ENCODE results near the gene PCDHGC4. TPM values are rescaled to one million over a fixed set of nuclear protein-coding genes. Genes with fewer than 3 reads are reported as not detected.

The PCDHGC4 gene
- total RNA-seq, 2 donors from 2014 or later = 0.35 to 0.64 TPM

GRCh38 chr5:141485321-141486055 is 658 bp downstream of the PCDHGC4 start:
- Histone ChIP-seq H3K36me3 (no peaks in the 10 kb centered on the region), H3K27ac (no peak overlapping the region), H3K4me3 (peak overlapping the region; percentile 32), H3K9ac (ENCODE audit: low read depth in 2 of 2, low read length in 2 of 2) (no peak overlapping the region), H3K4me1 (peaks cover 3% of the 10 kb centered on the region), H3K27me3 (peaks cover 8% of the 10 kb centered on the region), H3K9me3 (no peaks in the 10 kb centered on the region)
- no peak for DNase-seq
- TF ChIP-seq CTCF (IDR thresholded peaks at IDR 0.05) = no peak
- intact Hi-C loops (cut with DNase I) = no loop called here

DNA sequence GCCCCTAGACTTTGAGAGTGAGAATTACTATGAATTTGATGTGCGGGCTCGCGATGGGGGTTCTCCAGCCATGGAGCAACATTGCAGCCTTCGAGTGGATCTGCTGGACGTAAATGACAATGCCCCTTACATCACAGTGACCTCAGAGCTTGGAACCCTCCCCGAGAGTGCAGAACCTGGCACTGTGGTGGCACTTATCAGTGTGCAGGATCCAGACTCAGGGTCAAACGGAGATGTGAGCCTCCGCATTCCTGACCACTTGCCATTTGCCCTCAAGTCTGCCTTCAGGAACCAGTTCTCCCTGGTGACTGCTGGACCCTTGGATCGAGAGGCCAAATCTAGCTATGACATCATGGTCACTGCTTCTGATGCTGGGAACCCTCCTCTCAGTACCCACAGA is 1.3 kb downstream of the PCDHGC4 start:
- Histone ChIP-seq H3K4me1 (peaks cover 3% of the 10 kb centered on the region), H3K27me3 (peaks cover 8% of the 10 kb centered on the region), H3K4me3 (no peak overlapping the region), H3K9me3 (no peaks in the 10 kb centered on the region), H3K27ac (no peak overlapping the region), H3K36me3 (no peaks in the 10 kb centered on the region), H3K9ac (ENCODE audit: low read depth in 2 of 2, low read length in 2 of 2) (no peak overlapping the region)
- TF ChIP-seq CTCF (IDR thresholded peaks at IDR 0.05) = no peak
- intact Hi-C loops (cut with DNase I) = no loop called here
- DNase-seq = no peak

- intact Hi-C loops (cut with DNase I) = no loop called here
- Histone ChIP-seq H3K4me3 (no peak overlapping the region), H3K36me3 (no peaks in the 10 kb centered on the region), H3K27me3 (peaks cover 12% of the 10 kb centered on the region), H3K9ac (ENCODE audit: low read depth in 2 of 2, low read length in 2 of 2) (no peak overlapping the region), H3K4me1 (peaks cover 3% of the 10 kb centered on the region), H3K9me3 (no peaks in the 10 kb centered on the region), H3K27ac (no peak overlapping the region)
- DNase-seq = no peak
- no peak for TF ChIP-seq CTCF (IDR thresholded peaks at IDR 0.05)
Measured at GRCh38 chr5:141487131-141487530, 2.3 kb downstream of the PCDHGC4 start.

DNA sequence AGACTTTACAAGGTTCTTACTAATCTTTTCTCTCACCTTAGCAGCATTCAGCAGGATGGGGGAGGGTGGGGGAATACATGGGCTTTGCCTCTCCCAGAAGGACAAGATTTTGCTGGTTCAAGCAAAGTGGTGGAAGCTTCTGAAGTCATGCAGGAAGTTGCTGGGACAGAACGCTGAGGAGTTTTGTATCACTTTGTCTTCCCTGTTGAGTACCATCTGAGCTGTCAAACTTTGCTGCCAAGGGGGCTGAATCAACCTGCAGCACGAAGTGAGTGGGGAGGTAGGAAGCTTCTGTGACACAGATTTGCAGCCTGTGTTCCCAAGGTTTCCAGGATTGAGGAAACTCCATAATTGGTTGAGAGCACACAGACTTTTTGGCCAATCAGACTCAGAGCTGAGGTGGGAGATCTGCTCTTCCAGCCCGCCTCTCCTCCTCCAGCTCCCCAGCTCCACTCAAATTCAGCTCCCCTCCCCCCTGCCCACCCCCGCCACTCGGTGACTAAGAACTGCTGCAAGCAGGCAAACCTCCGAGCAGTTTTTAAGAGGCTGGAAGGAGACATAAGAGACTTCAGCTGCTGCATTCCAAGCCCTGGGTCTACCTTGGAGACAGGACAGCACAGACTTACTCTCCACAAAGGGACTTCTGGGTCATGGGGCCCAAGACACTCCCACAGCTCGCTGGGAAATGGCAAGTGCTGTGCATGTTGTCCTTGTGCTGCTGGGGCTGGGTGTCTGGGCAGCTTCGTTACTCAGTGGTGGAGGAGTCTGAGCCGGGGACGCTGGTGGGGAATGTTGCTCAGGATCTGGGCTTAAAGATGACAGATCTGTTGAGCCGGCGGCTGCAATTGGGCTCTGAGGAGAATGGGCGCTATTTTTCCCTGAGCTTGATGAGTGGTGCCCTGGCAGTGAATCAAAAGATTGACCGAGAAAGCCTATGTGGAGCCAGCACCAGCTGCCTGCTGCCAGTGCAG is 4.0 kb downstream of the PCDHGC4 start, which contains the start of gene PCDHGC5:
Gene PCDHGC5, plus strand, starts transcription at position 491 of the 971 bp plus-strand sequence. Its CDS starts 160 bp downstream, at position 651.
- Histone ChIP-seq H3K4me1 (peaks cover 3% of the 10 kb centered on the region), H3K27ac (no peak within 1 kb of the TSS), H3K9ac (ENCODE audit: low read depth in 2 of 2, low read length in 2 of 2) (no peak within 1 kb of the TSS), H3K4me3 (no peak within 1 kb of the TSS), H3K27me3 (peaks cover 19% of the 10 kb centered on the region), H3K36me3 (no peaks in the 10 kb centered on the region), H3K9me3 (no peaks in the 10 kb centered on the region)
- no peak for TF ChIP-seq CTCF (IDR thresholded peaks at IDR 0.05)
- no peak for DNase-seq
- intact Hi-C loops (cut with DNase I) = no loop called here

- Histone ChIP-seq H3K36me3 (no peaks in the 10 kb centered on the region), H3K9ac (ENCODE audit: low read depth in 2 of 2, low read length in 2 of 2) (no peak overlapping the region), H3K27ac (no peak overlapping the region), H3K27me3 (peaks cover 18% of the 10 kb centered on the region), H3K9me3 (no peaks in the 10 kb centered on the region), H3K4me1 (peaks cover 3% of the 10 kb centered on the region), H3K4me3 (no peak overlapping the region)
- no peak for TF ChIP-seq CTCF (IDR thresholded peaks at IDR 0.05)
- intact Hi-C loops (cut with DNase I) = no loop called here
- DNase-seq = no peak
Measured at GRCh38 chr5:141489841-141490240, 5.0 kb downstream of the PCDHGC4 start.

Measured in colonic mucosa (tissue), 4 donors.